Activated CD4-positive, alpha-beta T cell treated with anti-CD3 and anti-CD28 coated beads, Interleukin-2, amount 10 ng/mL, durations not matched to agents 7 days and 5 days (primary cell): ENCODE measurements around the gene IGSF9. TPM values are rescaled to one million over a fixed set of nuclear protein-coding genes. Genes with fewer than 3 reads are reported as not detected.

Source experiments
- CTCF ChIA-PET: fragments of 350-600 bp; sonication (Branson Sonifier 250); formaldehyde crosslinking; loops from one replicate; lab custom pipeline; 2021; ENCODE audit warnings: antibody characterized with exemption; lab: Charles Lee
- POLR2A ChIA-PET: fragments of 350-600 bp; sonication (Branson Sonifier 250); formaldehyde crosslinking; loops from one replicate; lab custom pipeline; 2021; ENCODE audit warnings: antibody characterized with exemption; lab: Charles Lee
- DNase-seq: peaks from one replicate; pipeline ENCODE4 v3.0.0-alpha.2; 2020
- H3K27ac Mint-ChIP-seq: one replicate; pipeline ENCODE4 v1.8.0; 2021; ENCODE audit warnings: mild to moderate bottlenecking, moderate library complexity, mixed read lengths
- H3K27me3 Mint-ChIP-seq: one replicate; pipeline ENCODE4 v1.8.0; 2021; ENCODE audit warnings: mixed read lengths
- H3K36me3 Mint-ChIP-seq: one replicate; pipeline ENCODE4 v1.8.0; 2021; ENCODE audit warnings: low read depth, mixed read lengths
- H3K4me1 Mint-ChIP-seq: one replicate; pipeline ENCODE4 v1.8.0; 2021; ENCODE audit warnings: mixed read lengths
- H3K4me3 Mint-ChIP-seq: one replicate; pipeline ENCODE4 v1.8.0; 2021; ENCODE audit warnings: mild to moderate bottlenecking, moderate library complexity, mixed read lengths
- H3K9me3 Mint-ChIP-seq: one replicate; pipeline ENCODE4 v1.8.0; 2021; ENCODE audit warnings: mixed read lengths
- total RNA-seq, 2 experiments: library from RNA; stranded (reverse); gene quantifications; one replicate each; pipeline ENCODE4 v1.2.3, GENCODE V29; 2021

Gene IGSF9
- total RNA-seq, 2 experiments from 2014 or later, result not detected

- Mint-ChIP-seq H3K27ac (peak overlapping the region; percentile 73), H3K9me3 (no peaks in the 10 kb centered on the region), H3K4me1 (peaks cover 34% of the 10 kb centered on the region), H3K36me3 (no peaks in the 10 kb centered on the region), H3K4me3 (no peak overlapping the region), H3K27me3 (peaks cover 47% of the 10 kb centered on the region)
- POLR2A ChIA-PET, result no interaction called here
- DNase-seq, result no peak
- CTCF ChIA-PET, result interaction anchor here (1.2 to 1.4 kb wide), 2 partner anchors 9 to 64 kb away, joined by 3 to 5 read pairs; no protein-coding TSS in a partner anchor
Measured at GRCh38 chr1:159941141-159941540, 4.3 kb downstream of the IGSF9 start.

- no peak overlapping the region for H3K4me3 Mint-ChIP-seq
- DNase-seq, result no peak
- H3K27ac Mint-ChIP-seq, result no peak overlapping the region
- no peaks in the 10 kb centered on the region for H3K36me3 Mint-ChIP-seq
- peaks cover 28% of the 10 kb centered on the region for H3K4me1 Mint-ChIP-seq
- H3K9me3 Mint-ChIP-seq, result no peaks in the 10 kb centered on the region
- ChIA-PET CTCF (interaction anchor here (1.4 to 3.1 kb wide), 2 partner anchors 10 to 15 kb away, joined by 3 to 13 read pairs; partner anchors contain the start of gene TAGLN2), POLR2A (no interaction called here)
- peaks cover 39% of the 10 kb centered on the region for H3K27me3 Mint-ChIP-seq
Measured at GRCh38 chr1:159940006-159940620, 5.3 kb downstream of the IGSF9 start.

GRCh38 chr1:159939678-159940002 lies 5.8 kb downstream of the IGSF9 start:
- Mint-ChIP-seq H3K36me3 (no peaks in the 10 kb centered on the region), H3K27me3 (peaks cover 38% of the 10 kb centered on the region), H3K27ac (no peak overlapping the region), H3K4me1 (peaks cover 24% of the 10 kb centered on the region), H3K4me3 (no peak overlapping the region), H3K9me3 (no peaks in the 10 kb centered on the region)
- CTCF ChIA-PET, result interaction anchor here (1.0 to 3.1 kb wide), 6 partner anchors 14 to 131 kb away, joined by 3 to 13 read pairs (median 4); partner anchors contain the start of genes KCNJ10 and TAGLN2
- POLR2A ChIA-PET, result no interaction called here
- DNase-seq, result no peak

GRCh38 chr1:159938905-159939677 lies 6.3 kb downstream of the IGSF9 start:
- H3K27ac Mint-ChIP-seq, result peak overlapping the region; percentile 61
- H3K4me1 Mint-ChIP-seq, result peaks cover 24% of the 10 kb centered on the region
- DNase-seq, result no peak
- CTCF ChIA-PET, result interaction anchor here (0.7 to 3.1 kb wide), 9 partner anchors 14 to 140 kb away, joined by 3 to 13 read pairs (median 3); partner anchors contain the start of genes KCNJ10 and TAGLN2
- H3K9me3 Mint-ChIP-seq, result no peaks in the 10 kb centered on the region
- H3K4me3 Mint-ChIP-seq, result no peak overlapping the region
- H3K27me3 Mint-ChIP-seq, result peaks cover 32% of the 10 kb centered on the region
- POLR2A ChIA-PET, result no interaction called here
- no peaks in the 10 kb centered on the region for H3K36me3 Mint-ChIP-seq

GRCh38 chr1:159938211-159938852 lies 7.1 kb downstream of the IGSF9 start:
- H3K4me3 Mint-ChIP-seq, result no peak overlapping the region
- ChIA-PET POLR2A (no interaction called here), CTCF (interaction anchor here (0.7 to 3.1 kb wide), 9 partner anchors 13 to 140 kb away, joined by 3 to 13 read pairs (median 3); partner anchors contain the start of genes KCNJ10 and TAGLN2)
- DNase-seq, result no peak
- H3K27ac Mint-ChIP-seq, result peak overlapping the region; percentile 51
- H3K9me3 Mint-ChIP-seq, result no peaks in the 10 kb centered on the region
- peaks cover 25% of the 10 kb centered on the region for H3K27me3 Mint-ChIP-seq
- H3K4me1 Mint-ChIP-seq, result peaks cover 24% of the 10 kb centered on the region
- H3K36me3 Mint-ChIP-seq, result no peaks in the 10 kb centered on the region

GRCh38 chr1:159937054-159937750 lies 8.2 kb downstream of the IGSF9 start:
- POLR2A ChIA-PET, result no interaction called here

GRCh38 chr1:159936273-159936904 lies 9.0 kb downstream of the IGSF9 start:
- no peak overlapping the region for H3K4me3 Mint-ChIP-seq
- H3K36me3 Mint-ChIP-seq, result no peaks in the 10 kb centered on the region
- peaks cover 17% of the 10 kb centered on the region for H3K27me3 Mint-ChIP-seq
- H3K9me3 Mint-ChIP-seq, result no peaks in the 10 kb centered on the region
- peaks cover 24% of the 10 kb centered on the region for H3K4me1 Mint-ChIP-seq
- no peak overlapping the region for H3K27ac Mint-ChIP-seq
- DNase-seq, result peak; percentile 85
- ChIA-PET POLR2A (no interaction called here), CTCF (interaction anchor here (2.4 kb wide), 1 partner anchor 10 kb away, joined by 8 read pairs; the partner anchor contains the start of gene IGSF9)

More at GRCh38 chr1:159937054-159937750, 8.2 kb downstream of the IGSF9 start:
- Mint-ChIP-seq H3K4me3 (no peak overlapping the region), H3K27ac (no peak overlapping the region), H3K9me3 (no peaks in the 10 kb centered on the region), H3K27me3 (peaks cover 17% of the 10 kb centered on the region), H3K36me3 (no peaks in the 10 kb centered on the region), H3K4me1 (peaks cover 24% of the 10 kb centered on the region)
- no peak for DNase-seq
- CTCF ChIA-PET, result interaction anchor here (0.9 to 3.1 kb wide), 3 partner anchors 12 to 68 kb away, joined by 3 to 13 read pairs (median 5); partner anchors contain the start of gene TAGLN2

GRCh38 chr1:159935719-159936272 lies 9.6 kb downstream of the IGSF9 start:
- Mint-ChIP-seq H3K27ac (no peak overlapping the region), H3K4me3 (no peak overlapping the region), H3K4me1 (peaks cover 24% of the 10 kb centered on the region), H3K27me3 (peaks cover 16% of the 10 kb centered on the region), H3K36me3 (no peaks in the 10 kb centered on the region), H3K9me3 (no peaks in the 10 kb centered on the region)
- no peak for DNase-seq
- ChIA-PET CTCF (interaction anchor here (1.0 to 4.7 kb wide), 4 partner anchors 10 to 73 kb away, joined by 3 to 32 read pairs (median 6); partner anchors contain the start of genes IGSF9 and TAGLN2), POLR2A (no interaction called here)

- Mint-ChIP-seq H3K36me3 (no peaks in the 10 kb centered on the region), H3K4me3 (no peak overlapping the region), H3K27ac (no peak overlapping the region), H3K4me1 (peaks cover 24% of the 10 kb centered on the region), H3K27me3 (peaks cover 16% of the 10 kb centered on the region), H3K9me3 (no peaks in the 10 kb centered on the region)
- DNase-seq, result no peak
- CTCF ChIA-PET, result interaction anchor here (0.7 to 4.7 kb wide), 6 partner anchors 10 to 112 kb away, joined by 3 to 32 read pairs (median 4); partner anchors contain the start of genes IGSF9 and TAGLN2
- POLR2A ChIA-PET, result no interaction called here
Measured at GRCh38 chr1:159935305-159935704, 10.1 kb downstream of the IGSF9 start.

GRCh38 chr1:159934136-159935039 lies 11.0 kb downstream of the IGSF9 start:
- no peak for DNase-seq
- Mint-ChIP-seq H3K4me3 (no peak overlapping the region), H3K27me3 (peaks cover 13% of the 10 kb centered on the region), H3K9me3 (no peaks in the 10 kb centered on the region), H3K4me1 (peaks cover 24% of the 10 kb centered on the region), H3K27ac (no peak overlapping the region), H3K36me3 (no peaks in the 10 kb centered on the region)
- CTCF ChIA-PET, result interaction anchor here (0.7 to 4.7 kb wide), 6 partner anchors 9 to 151 kb away, joined by 3 to 32 read pairs (median 4); partner anchors contain the start of genes IGSF9 and TAGLN2
- POLR2A ChIA-PET, result no interaction called here

- POLR2A ChIA-PET, result no interaction called here
- H3K27me3 Mint-ChIP-seq, result peaks cover 7% of the 10 kb centered on the region
- no peak overlapping the region for H3K4me3 Mint-ChIP-seq
- H3K27ac Mint-ChIP-seq, result no peak overlapping the region
- H3K36me3 Mint-ChIP-seq, result no peaks in the 10 kb centered on the region
- H3K9me3 Mint-ChIP-seq, result no peaks in the 10 kb centered on the region
- peaks cover 18% of the 10 kb centered on the region for H3K4me1 Mint-ChIP-seq
- DNase-seq, result no peak
- CTCF ChIA-PET, result interaction anchor here (4.7 kb wide), 1 partner anchor 73 kb away, joined by 32 read pairs; no protein-coding TSS in a partner anchor
Measured at GRCh38 chr1:159933347-159933746, 12.1 kb downstream of the IGSF9 start.
